GM18858 (cell line): ENCODE results near the gene NR1H3.
"Not testable (repeated sequence)": the region's sequence is repeated elsewhere in the genome, so short reads cannot be mapped to it uniquely, and the experiment has no call there.

Source experiments
- ATAC-seq: cut with Tn5 transposase; IDR thresholded peaks from one replicate; pipeline ENCODE4 v1.9.1; 2021; ENCODE audit not compliant: unreplicated experiment

Gene NR1H3

GRCh38 chr11:47257517-47258316, at the start of gene NR1H3:
NR1H3 (plus strand) TSS chr11:47257996; CDS start chr11:47259217, 1,221 bp downstream.
- ATAC-seq: no peak

GRCh38 chr11:47208008-47208552, 49.7 kb upstream of the NR1H3 start:
- ATAC-seq: not testable (repeated sequence)

- no peak for ATAC-seq
Observed at GRCh38 chr11:47208628-47209027, 49.2 kb upstream of the NR1H3 start.

- no peak for ATAC-seq
Observed at GRCh38 chr11:47212938-47213337, 44.9 kb upstream of the NR1H3 start.

GRCh38 chr11:47213950-47214565, 43.7 kb upstream of the NR1H3 start:
- peak; percentile 69 for ATAC-seq

GRCh38 chr11:47215366-47215910, 42.4 kb upstream of the NR1H3 start:
- no peak for ATAC-seq

GRCh38 chr11:47216121-47216798, 41.5 kb upstream of the NR1H3 start:
- peak; percentile 29 for ATAC-seq

GRCh38 chr11:47220401-47220821, 37.4 kb upstream of the NR1H3 start:
- ATAC-seq: no peak

GRCh38 chr11:47222696-47223095, 35.1 kb upstream of the NR1H3 start:
- ATAC-seq: no peak

- peak; percentile 91 for ATAC-seq
Observed at GRCh38 chr11:47225552-47226400, 32.0 kb upstream of the NR1H3 start.

- no peak for ATAC-seq
Observed at GRCh38 chr11:47229161-47229560, 28.6 kb upstream of the NR1H3 start.

GRCh38 chr11:47233051-47233450, 24.7 kb upstream of the NR1H3 start:
- no peak for ATAC-seq

GRCh38 chr11:47233989-47234668, 23.7 kb upstream of the NR1H3 start:
- ATAC-seq: no peak

GRCh38 chr11:47234669-47235100, 23.1 kb upstream of the NR1H3 start:
- ATAC-seq: no peak

- ATAC-seq: no peak
Observed at GRCh38 chr11:47235163-47235562, 22.6 kb upstream of the NR1H3 start.

- ATAC-seq: no peak
Observed at GRCh38 chr11:47236482-47236881, 21.3 kb upstream of the NR1H3 start.

GRCh38 chr11:47239852-47240251, 17.9 kb upstream of the NR1H3 start:
- no peak for ATAC-seq

GRCh38 chr11:47241841-47242301, 15.9 kb upstream of the NR1H3 start:
- ATAC-seq: no peak

GRCh38 chr11:47242596-47243192, 15.1 kb upstream of the NR1H3 start:
- no peak for ATAC-seq
